MCF 10A (cell line): ENCODE measurements around the gene ZBTB18. TPM values are rescaled to one million over a fixed set of nuclear protein-coding genes. Genes with fewer than 3 reads are reported as not detected.
"Not testable (repeated sequence)": the region's sequence is repeated elsewhere in the genome, so short reads cannot be mapped to it uniquely, and the experiment has no call there.

Experiments used
- BruUV-seq: library from RNA; stranded (reverse); fragments of 400-500 nt; replicated peaks from 2 replicates; lab custom pipeline; 2021; lab: Mats Ljungman, UMichigan
- CTCF ChIA-PET: fragments of 300-600 bp; sonication (Branson Sonifier 250); formaldehyde crosslinking; extraction: SDS; loops from one replicate; lab custom pipeline; 2021; ENCODE audit warnings: antibody characterized with exemption, inconsistent platforms; lab: Yijun Ruan, JAX
- POLR2A ChIA-PET: fragments of 300-600, 350-650 bp; sonication (Branson Sonifier 250); formaldehyde crosslinking; extraction: SDS; loops from one replicate; lab custom pipeline; 2020; ENCODE audit warnings: antibody characterized with exemption, inconsistent platforms; lab: Yijun Ruan, JAX
- DNase-seq: peaks from one replicate; pipeline ENCODE4 v3.0.0-alpha.2; 2018; ENCODE audit not compliant: unreplicated experiment
- H3K27ac Mint-ChIP-seq: one replicate; pipeline ENCODE4 v1.8.0; 2022; ENCODE audit warnings: mild to moderate bottlenecking, low read depth, mixed read lengths; ENCODE audit not compliant: unreplicated experiment
- H3K27me3 Mint-ChIP-seq: one replicate; pipeline ENCODE4 v1.8.0; 2022; ENCODE audit warnings: mixed read lengths; ENCODE audit not compliant: insufficient read depth, unreplicated experiment
- H3K36me3 Mint-ChIP-seq: one replicate; pipeline ENCODE4 v1.8.0; 2022; ENCODE audit warnings: mild to moderate bottlenecking, moderate library complexity, mixed read lengths; ENCODE audit not compliant: insufficient read depth, unreplicated experiment
- H3K4me1 Mint-ChIP-seq: one replicate; pipeline ENCODE4 v1.8.0; 2022; ENCODE audit warnings: mixed read lengths; ENCODE audit not compliant: insufficient read depth, unreplicated experiment
- H3K4me3 Mint-ChIP-seq: one replicate; pipeline ENCODE4 v1.8.0; 2022; ENCODE audit warnings: mild to moderate bottlenecking, moderate library complexity, mixed read lengths; ENCODE audit not compliant: unreplicated experiment
- H3K9me3 Mint-ChIP-seq: one replicate; pipeline ENCODE4 v1.8.0; 2022; ENCODE audit warnings: mixed read lengths; ENCODE audit not compliant: unreplicated experiment
- CTCF ChIP-seq: fragments of 200-600 bp; IDR thresholded peaks from one replicate; pipeline ENCODE4 v1.8.0; 2022; ENCODE audit warnings: antibody characterized with exemption, mild to moderate bottlenecking; ENCODE audit not compliant: unreplicated experiment
- intact Hi-C: fragments of 100-400 bp; cut with micrococcal nuclease; formaldehyde crosslinking; loops from 2 replicates; pipeline ENCODE4 v1.14.1; 2022
- total RNA-seq: library from RNA; stranded (reverse); gene quantifications from 2 replicates; pipeline ENCODE4 v1.2.3, GENCODE V29; 2022

ZBTB18 gene
- total RNA-seq, 1 experiment from 2014 or later, result 16.5 TPM

GRCh38 chr1:244011786-244012185 lies 39.3 kb upstream of the ZBTB18 start:
- Mint-ChIP-seq H3K4me1 (peaks cover 19% of the 10 kb centered on the region), H3K27ac (no peak overlapping the region), H3K27me3 (no peaks in the 10 kb centered on the region), H3K36me3 (no peaks in the 10 kb centered on the region), H3K9me3 (no peaks in the 10 kb centered on the region), H3K4me3 (no peak overlapping the region)
- no peak for DNase-seq
- intact Hi-C loops, result loop anchor here (5.0 kb wide), 2 partner anchors 36 to 159 kb away; partner anchors contain the start of gene AKT3
- CTCF ChIA-PET, result no interaction called here
- TF ChIP-seq CTCF, result no peak
- BruUV-seq, result no TSS peak
- POLR2A ChIA-PET, result interaction anchor here (0.5 to 2.5 kb wide), 4 partner anchors 13 to 1856 kb away, joined by 3 to 8 read pairs (median 3); no protein-coding TSS in a partner anchor

- H3K4me3 Mint-ChIP-seq, result peak overlapping the region; percentile 10
- POLR2A ChIA-PET, result interaction anchor here (0.7 to 2.5 kb wide), 3 partner anchors 13 to 68 kb away, joined by 3 to 8 read pairs (median 3); no protein-coding TSS in a partner anchor
- no peaks in the 10 kb centered on the region for H3K27me3 Mint-ChIP-seq
- CTCF ChIA-PET, result no interaction called here
- peak; percentile 89 for DNase-seq
- no peak for TF ChIP-seq CTCF
- no peaks in the 10 kb centered on the region for H3K36me3 Mint-ChIP-seq
- H3K9me3 Mint-ChIP-seq, result no peaks in the 10 kb centered on the region
- intact Hi-C loops, result loop anchor here (5.0 kb wide), 2 partner anchors 35 to 160 kb away; partner anchors contain the start of gene AKT3
- H3K27ac Mint-ChIP-seq, result no peak overlapping the region
- peaks cover 19% of the 10 kb centered on the region for H3K4me1 Mint-ChIP-seq
- BruUV-seq, result no TSS peak
These were observed 38.9 kb upstream of the ZBTB18 start for GRCh38 chr1:244012202-244012601.

GRCh38 chr1:244013100-244013499 lies 38.0 kb upstream of the ZBTB18 start:
- no peak for TF ChIP-seq CTCF
- Mint-ChIP-seq H3K4me1 (peaks cover 19% of the 10 kb centered on the region), H3K9me3 (no peaks in the 10 kb centered on the region), H3K27me3 (no peaks in the 10 kb centered on the region), H3K36me3 (no peaks in the 10 kb centered on the region), H3K4me3 (no peak overlapping the region), H3K27ac (no peak overlapping the region)
- no TSS peak for BruUV-seq
- intact Hi-C loops, result loop anchor here (5.0 kb wide), 2 partner anchors 34 to 161 kb away; partner anchors contain the start of gene AKT3
- ChIA-PET POLR2A (interaction anchor here (1.2 to 2.5 kb wide), 2 partner anchors 10 to 34 kb away, joined by 4 to 8 read pairs; no protein-coding TSS in a partner anchor), CTCF (no interaction called here)
- no peak for DNase-seq

- peak; percentile 22 for DNase-seq
- H3K4me3 Mint-ChIP-seq, BruUV-seq, H3K27me3 Mint-ChIP-seq, POLR2A ChIA-PET, H3K27ac Mint-ChIP-seq, H3K36me3 Mint-ChIP-seq, H3K9me3 Mint-ChIP-seq: not testable (repeated sequence)
- CTCF ChIA-PET, result interaction anchor here (0.8 kb wide), 1 partner anchor 274 kb away, joined by 3 read pairs; no protein-coding TSS in a partner anchor
- peaks cover 19% of the 10 kb centered on the region for H3K4me1 Mint-ChIP-seq
- intact Hi-C loops, result loop anchor here (5.0 kb wide), 2 partner anchors 32 to 163 kb away; partner anchors contain the start of gene AKT3
These were observed 36.2 kb upstream of the ZBTB18 start for GRCh38 chr1:244014862-244015261.
